ENCODE data around the gene CFH. TPM values are rescaled to one million over a fixed set of nuclear protein-coding genes. Genes with fewer than 3 reads are reported as not detected.
"Not testable (repeated sequence)": the region's sequence is repeated elsewhere in the genome, so short reads cannot be mapped to it uniquely, and the experiment has no call there.

The CFH gene
- total RNA-seq, 2 experiments from 2014 or later: 2.9 to 3.9 TPM

DNA sequence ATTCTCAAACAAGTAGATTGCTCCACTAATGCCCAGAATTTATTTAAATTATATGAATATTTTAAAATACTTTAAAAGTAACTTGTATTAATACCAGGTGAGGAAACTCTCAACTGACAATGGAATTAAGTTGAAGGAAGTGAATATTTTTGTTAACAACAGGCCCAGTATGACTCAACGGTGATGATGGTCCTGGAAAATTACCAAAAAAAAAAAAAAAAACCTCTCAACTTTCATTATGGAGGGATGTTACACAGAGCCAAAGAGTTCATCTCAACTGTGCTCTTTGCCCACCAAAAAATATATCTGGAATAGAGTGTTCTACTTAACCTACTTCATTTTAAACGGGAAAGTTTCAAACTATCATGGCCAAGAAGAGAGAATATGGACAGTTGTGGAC lies 28.3 kb downstream of the CFH start:
- H3K4me3 Mint-ChIP-seq: no peak overlapping the region
- H3K27me3 Mint-ChIP-seq: peaks cover 4% of the 10 kb centered on the region
- no peaks in the 10 kb centered on the region for H3K9me3 Mint-ChIP-seq
- POLR2A ChIA-PET: no interaction called here
- ATAC-seq (ENCODE audit: low read depth) (no peak), DNase-seq (no peak)
- H3K27ac Mint-ChIP-seq: no peak overlapping the region
- no peaks in the 10 kb centered on the region for H3K36me3 Mint-ChIP-seq
- H3K4me1 Mint-ChIP-seq: no peaks in the 10 kb centered on the region

- POLR2A ChIA-PET: no interaction called here
- H3K4me3 Mint-ChIP-seq: no peak overlapping the region
- DNase-seq (no peak), ATAC-seq (ENCODE audit: low read depth) (no peak)
- H3K36me3 Mint-ChIP-seq: no peaks in the 10 kb centered on the region
- H3K27ac Mint-ChIP-seq: no peak overlapping the region
- no peaks in the 10 kb centered on the region for H3K4me1 Mint-ChIP-seq
- no peaks in the 10 kb centered on the region for H3K9me3 Mint-ChIP-seq
- H3K27me3 Mint-ChIP-seq: no peaks in the 10 kb centered on the region
These were observed 32.6 kb downstream of the CFH start for GRCh38 chr1:196684476-196684875.

DNA sequence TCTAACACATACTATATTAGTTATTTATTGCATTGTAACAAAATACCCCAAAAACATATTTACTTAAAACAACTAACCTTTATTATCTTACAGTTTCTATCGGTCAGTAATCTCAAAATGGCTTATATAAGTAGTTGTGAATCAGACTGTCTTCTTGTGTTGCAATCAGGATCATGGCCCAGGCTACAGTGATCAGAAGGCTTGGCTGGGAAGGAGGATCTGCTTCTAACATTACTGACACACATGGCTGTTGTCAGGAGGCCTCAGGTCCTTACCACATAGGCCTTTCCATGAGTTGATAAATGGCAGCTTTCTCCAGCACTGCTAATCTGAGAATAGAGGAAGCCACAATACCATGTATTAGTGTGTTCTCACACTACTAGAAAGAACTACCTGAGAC lies 33.7 kb downstream of the CFH start:
- POLR2A ChIA-PET: no interaction called here

DNA sequence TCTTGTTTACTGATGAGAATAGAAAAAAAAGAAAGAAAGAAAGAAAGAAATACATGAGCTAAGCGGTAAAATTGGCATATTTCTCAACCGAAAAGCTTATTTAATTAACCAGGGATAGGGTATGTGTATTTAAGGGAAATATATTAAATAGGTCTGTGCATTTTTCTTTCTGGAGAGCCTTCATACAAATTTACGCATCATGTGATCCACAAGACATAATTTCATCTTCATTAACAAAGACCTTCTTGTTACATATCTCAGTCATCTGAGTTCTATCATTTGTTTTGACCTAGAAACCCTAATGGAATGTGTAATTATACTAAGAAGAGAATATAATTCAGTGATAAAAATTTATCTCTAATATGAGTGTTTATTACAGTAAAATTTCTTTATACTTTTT lies 37.2 kb downstream of the CFH start:
- no peak for DNase-seq
- POLR2A ChIA-PET: no interaction called here
- H3K27me3 Mint-ChIP-seq: no peaks in the 10 kb centered on the region
- H3K9me3 Mint-ChIP-seq: no peaks in the 10 kb centered on the region
- H3K4me3 Mint-ChIP-seq: no peak overlapping the region
- ATAC-seq (ENCODE audit: low read depth): no peak
- H3K36me3 Mint-ChIP-seq: no peaks in the 10 kb centered on the region
- H3K27ac Mint-ChIP-seq: no peak overlapping the region
- no peaks in the 10 kb centered on the region for H3K4me1 Mint-ChIP-seq

More for the DNA sequence above, 33.7 kb downstream of the CFH start:
- Mint-ChIP-seq H3K27ac (no peak overlapping the region), H3K9me3 (no peaks in the 10 kb centered on the region), H3K4me1 (no peaks in the 10 kb centered on the region), H3K27me3 (no peaks in the 10 kb centered on the region), H3K4me3 (no peak overlapping the region), H3K36me3 (no peaks in the 10 kb centered on the region)
- DNase-seq (no peak), ATAC-seq (ENCODE audit: low read depth) (no peak)

GRCh38 chr1:196690582-196690981 lies 38.7 kb downstream of the CFH start:
- Mint-ChIP-seq H3K27me3 (no peaks in the 10 kb centered on the region), H3K4me3 (no peak overlapping the region), H3K9me3 (no peaks in the 10 kb centered on the region), H3K36me3 (no peaks in the 10 kb centered on the region), H3K27ac (no peak overlapping the region), H3K4me1 (no peaks in the 10 kb centered on the region)
- ATAC-seq (ENCODE audit: low read depth) (no peak), DNase-seq (no peak)
- POLR2A ChIA-PET: no interaction called here

DNA sequence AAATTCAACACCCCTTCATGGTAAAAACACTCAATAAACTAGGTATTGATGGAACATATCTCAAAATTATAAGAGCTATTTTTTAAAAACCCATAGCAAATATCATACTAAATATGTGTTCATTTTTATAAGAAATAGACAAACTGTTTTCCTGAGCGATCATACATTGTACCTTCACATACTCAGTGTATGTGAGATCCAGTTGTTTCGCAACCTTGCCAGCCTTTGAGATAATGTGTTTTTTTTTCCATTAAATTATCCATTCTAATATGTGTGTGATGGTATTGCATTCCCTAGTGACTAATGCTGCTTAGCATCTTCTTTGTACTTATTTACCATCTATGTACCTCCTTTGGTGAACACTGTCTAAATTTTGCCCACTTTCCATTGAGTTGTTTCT lies 47.1 kb downstream of the CFH start:
- DNase-seq (no peak), ATAC-seq (ENCODE audit: low read depth) (no peak)
- H3K4me3 Mint-ChIP-seq: no peak overlapping the region
- H3K9me3 Mint-ChIP-seq: no peaks in the 10 kb centered on the region
- POLR2A ChIA-PET: no interaction called here
- H3K27me3 Mint-ChIP-seq: no peaks in the 10 kb centered on the region
- H3K27ac Mint-ChIP-seq: no peak overlapping the region
- H3K36me3 Mint-ChIP-seq: no peaks in the 10 kb centered on the region
- no peaks in the 10 kb centered on the region for H3K4me1 Mint-ChIP-seq

GRCh38 chr1:196701144-196701543 lies 49.3 kb downstream of the CFH start:
- POLR2A ChIA-PET: no interaction called here
- no peaks in the 10 kb centered on the region for H3K4me1 Mint-ChIP-seq
- no peak overlapping the region for H3K27ac Mint-ChIP-seq

DNA sequence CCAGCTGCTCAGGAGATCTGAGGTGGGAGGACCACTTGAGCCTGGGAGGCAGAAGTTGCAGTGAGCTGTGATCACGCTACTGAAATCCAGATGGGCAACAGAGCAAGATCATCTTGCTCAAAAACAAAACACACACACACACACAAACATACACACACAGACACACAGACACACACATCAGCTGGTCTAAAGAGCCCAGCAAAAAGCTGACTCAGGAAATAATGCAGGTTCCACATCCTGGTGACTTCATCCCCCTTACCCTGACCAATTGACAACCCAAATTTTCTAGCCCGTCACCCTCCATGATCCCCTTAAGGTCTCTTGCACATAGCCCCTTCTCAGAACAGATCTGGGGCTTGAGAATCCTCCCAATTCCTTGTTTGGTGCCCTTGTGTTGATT lies 58.0 kb downstream of the CFH start:
- H3K9me3 Mint-ChIP-seq; H3K36me3 Mint-ChIP-seq; ATAC-seq (ENCODE audit: low read depth); POLR2A ChIA-PET; H3K27me3 Mint-ChIP-seq; DNase-seq; H3K4me1 Mint-ChIP-seq; H3K27ac Mint-ChIP-seq; H3K4me3 Mint-ChIP-seq: not testable (repeated sequence)

More at GRCh38 chr1:196701144-196701543, 49.3 kb downstream of the CFH start:
- Mint-ChIP-seq H3K4me3 (no peak overlapping the region), H3K9me3 (no peaks in the 10 kb centered on the region), H3K27me3 (no peaks in the 10 kb centered on the region), H3K36me3 (no peaks in the 10 kb centered on the region)
- DNase-seq: no peak
- no peak for ATAC-seq (ENCODE audit: low read depth)

GRCh38 chr1:196717868-196718267 lies 66.0 kb downstream of the CFH start:
- ATAC-seq (ENCODE audit: low read depth) (no peak), DNase-seq (no peak)
- Mint-ChIP-seq H3K36me3 (no peaks in the 10 kb centered on the region), H3K9me3 (no peaks in the 10 kb centered on the region), H3K4me3 (no peak overlapping the region), H3K27ac (no peak overlapping the region), H3K4me1 (no peaks in the 10 kb centered on the region), H3K27me3 (no peaks in the 10 kb centered on the region)
- POLR2A ChIA-PET: no interaction called here

GRCh38 chr1:196723325-196724185 lies 71.7 kb downstream of the CFH start:
- no peaks in the 10 kb centered on the region for H3K9me3 Mint-ChIP-seq
- DNase-seq: peak; percentile 31
- POLR2A ChIA-PET: no interaction called here

DNA sequence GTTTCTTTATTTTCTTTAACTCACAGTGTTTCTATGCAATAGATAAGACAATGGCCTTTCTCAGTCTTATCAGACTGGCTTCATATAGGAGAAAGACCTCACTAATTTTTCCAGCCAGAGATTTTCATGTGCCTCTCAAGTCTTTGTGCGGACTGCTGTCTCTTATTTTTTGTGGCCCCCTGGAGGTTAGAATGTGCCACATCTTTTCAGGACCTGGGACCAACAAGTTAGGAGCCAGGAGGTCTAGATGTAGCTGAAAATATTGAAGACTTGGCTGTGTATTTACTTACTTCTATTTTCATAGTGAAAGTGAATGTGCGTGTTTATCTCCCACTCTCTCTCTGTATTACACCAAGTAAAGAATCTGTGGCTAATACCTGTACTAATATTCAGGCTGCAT lies 80.7 kb downstream of the CFH start:
- no peak for DNase-seq
- no peaks in the 10 kb centered on the region for H3K36me3 Mint-ChIP-seq
- no peak overlapping the region for H3K27ac Mint-ChIP-seq
- no peak overlapping the region for H3K4me3 Mint-ChIP-seq
- H3K27me3 Mint-ChIP-seq: no peaks in the 10 kb centered on the region
- POLR2A ChIA-PET: no interaction called here
- H3K9me3 Mint-ChIP-seq: no peaks in the 10 kb centered on the region
- no peaks in the 10 kb centered on the region for H3K4me1 Mint-ChIP-seq
- no peak for ATAC-seq (ENCODE audit: low read depth)

More at GRCh38 chr1:196723325-196724185, 71.7 kb downstream of the CFH start:
- H3K4me1 Mint-ChIP-seq: no peaks in the 10 kb centered on the region
- H3K27me3 Mint-ChIP-seq: no peaks in the 10 kb centered on the region
- peak; percentile 45 for ATAC-seq (ENCODE audit: low read depth)
- no peak overlapping the region for H3K27ac Mint-ChIP-seq
- no peak overlapping the region for H3K4me3 Mint-ChIP-seq
- no peaks in the 10 kb centered on the region for H3K36me3 Mint-ChIP-seq

DNA sequence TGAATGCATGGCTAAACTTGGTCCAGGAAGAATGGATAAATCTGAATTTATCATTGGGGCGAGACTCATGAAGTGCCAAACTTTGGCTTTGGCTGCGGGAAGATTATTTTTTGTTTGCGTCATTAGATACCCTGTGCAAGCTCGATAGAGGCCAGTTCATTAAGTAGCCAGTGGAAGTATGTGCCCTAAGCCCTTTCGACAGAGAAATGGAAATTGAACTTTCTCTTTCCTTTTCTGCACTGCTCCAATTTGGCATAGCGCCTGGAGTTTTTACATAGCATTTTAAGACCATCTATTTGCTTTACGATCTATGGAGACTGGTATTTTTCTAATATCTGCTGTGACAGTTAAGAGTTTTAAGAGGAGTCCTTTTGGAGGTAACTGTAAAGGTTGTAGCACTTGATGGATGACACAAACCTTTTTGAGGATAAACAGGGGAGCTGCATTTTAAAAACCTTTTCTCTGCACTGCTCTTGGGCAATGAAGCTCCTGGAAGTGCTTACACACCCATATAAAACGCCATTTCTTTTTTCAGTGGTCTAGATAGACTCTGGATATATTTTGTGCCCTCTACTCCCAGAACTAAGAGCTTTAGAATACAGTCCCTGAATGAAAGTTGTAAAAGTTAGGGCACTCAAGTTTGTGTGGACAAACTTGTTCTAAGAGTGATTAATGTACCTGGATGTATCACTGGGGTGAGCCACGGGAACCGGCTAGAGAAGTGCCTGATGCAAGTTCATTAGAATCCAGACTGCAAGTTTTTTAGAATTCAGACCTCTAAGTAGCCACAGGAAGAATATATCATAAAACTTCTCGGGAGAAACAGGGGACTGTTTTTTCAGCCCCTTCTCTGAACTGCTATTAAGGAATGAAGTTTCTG lies 81.5 kb downstream of the CFH start:
- Mint-ChIP-seq H3K27me3 (no peaks in the 10 kb centered on the region), H3K36me3 (no peaks in the 10 kb centered on the region), H3K4me3 (no peak overlapping the region), H3K27ac (no peak overlapping the region), H3K4me1 (no peaks in the 10 kb centered on the region), H3K9me3 (peaks cover under 1% of the 10 kb centered on the region)
- DNase-seq: no peak
- ATAC-seq (ENCODE audit: low read depth): no peak
- POLR2A ChIA-PET: no interaction called here

DNA sequence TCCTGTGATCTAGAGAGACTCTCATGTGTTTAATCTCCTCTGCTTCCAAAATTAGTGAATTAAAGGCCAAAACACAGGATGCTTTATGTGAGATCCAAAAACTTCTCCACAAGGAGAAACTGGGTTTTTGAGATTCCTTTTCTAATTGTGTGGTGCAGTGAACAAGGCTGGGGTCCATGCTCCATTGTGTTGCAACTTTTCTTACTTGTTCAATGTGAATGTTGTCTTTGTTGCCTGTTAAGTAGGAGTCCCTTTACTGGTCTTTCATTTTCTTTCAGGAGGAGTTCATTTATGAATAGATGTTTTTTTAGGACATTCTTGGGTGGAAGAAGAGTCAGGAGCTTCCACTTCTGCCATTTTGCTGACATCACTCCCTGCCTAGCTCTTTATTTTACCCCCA lies 82.2 kb downstream of the CFH start:
- H3K9me3 Mint-ChIP-seq: peaks cover 1% of the 10 kb centered on the region
- H3K36me3 Mint-ChIP-seq: no peaks in the 10 kb centered on the region
- no peaks in the 10 kb centered on the region for H3K4me1 Mint-ChIP-seq
- ATAC-seq (ENCODE audit: low read depth): no peak
- H3K27me3 Mint-ChIP-seq: no peaks in the 10 kb centered on the region
- H3K27ac Mint-ChIP-seq: no peak overlapping the region
- POLR2A ChIA-PET: no interaction called here
- no peak for DNase-seq
- H3K4me3 Mint-ChIP-seq: no peak overlapping the region

- Mint-ChIP-seq H3K9me3 (peaks cover 4% of the 10 kb centered on the region), H3K4me3 (no peak overlapping the region), H3K27ac (no peak overlapping the region), H3K27me3 (no peaks in the 10 kb centered on the region), H3K36me3 (no peaks in the 10 kb centered on the region), H3K4me1 (no peaks in the 10 kb centered on the region)
- ATAC-seq (ENCODE audit: low read depth): no peak
- POLR2A ChIA-PET: no interaction called here
- DNase-seq: no peak
These were observed 82.6 kb downstream of the CFH start for GRCh38 chr1:196734460-196734859.

Measured in activated naive CD8-positive, alpha-beta T cell treated with anti-CD3 and anti-CD28 coated beads, Interleukin-2, amount 10 ng/mL, durations not matched to agents 7 days and 5 days (primary cell).